Ascending aorta (tissue), 2 donors: ENCODE measurements around the gene ST8SIA5. TPM values are rescaled to one million over a fixed set of nuclear protein-coding genes. Genes with fewer than 3 reads are reported as not detected.

Experiments used
- DNase-seq, 2 donors: peaks; one replicate each; pipeline ENCODE4 v3.0.0-alpha.2; 2019; ENCODE audit warnings: low spot score in 2 of 2
- H3K27ac ChIP-seq, 2 donors: fragments of 200-600 bp; sonication (generic); one replicate each; pipeline ENCODE4 v1.5.1; 2016 to 2017; ENCODE audit warnings: mild to moderate bottlenecking in 1 of 2
- H3K27me3 ChIP-seq: fragments of 200-600 bp; sonication (generic); one replicate; pipeline ENCODE4 v1.5.1; 2017
- H3K36me3 ChIP-seq, 2 donors: fragments of 200-600 bp; sonication (generic); one replicate each; pipeline ENCODE4 v1.5.1; 2016
- H3K4me1 ChIP-seq, 2 donors: fragments of 200-600 bp; sonication (generic); one replicate each; pipeline ENCODE4 v1.5.1; 2016 to 2017; ENCODE audit warnings: mild to moderate bottlenecking in 1 of 2
- H3K4me3 ChIP-seq, 2 donors: fragments of 200-600 bp; sonication (generic); one replicate each; pipeline ENCODE4 v1.5.1; 2016 to 2017; ENCODE audit warnings: mild to moderate bottlenecking in 1 of 2
- H3K9me3 ChIP-seq, 2 donors: fragments of 200-600 bp; sonication (generic); one replicate each; pipeline ENCODE4 v1.5.1; 2016
- intact Hi-C: fragments of 100-400 bp; cut with DNase I; formaldehyde crosslinking; loops from one replicate; pipeline ENCODE4 v1.15.1; 2023
- total RNA-seq: library from RNA; depleted of rRNA; stranded (reverse); fragments of >200 nt; gene quantifications from one replicate; pipeline ENCODE4 v1.1.0, GENCODE V29; 2016
- TF ChIP-seq, protein P1 (sequence below), 3 experiments: fragments of 200-600 bp in 2 of 3; fragments of 450-650 bp in 1 of 3; sonication (generic) in 2 of 3; IDR thresholded peaks; one replicate each; pipeline ENCODE4 v1.5.1; 2016 to 2019; ENCODE audit warnings: antibody characterized with exemption in 3 of 3, mild to moderate bottlenecking in 1 of 3, moderate library complexity in 1 of 3

Gene ST8SIA5
- total RNA-seq, 1 donor from 2014 or later, result 0.11 TPM

DNA sequence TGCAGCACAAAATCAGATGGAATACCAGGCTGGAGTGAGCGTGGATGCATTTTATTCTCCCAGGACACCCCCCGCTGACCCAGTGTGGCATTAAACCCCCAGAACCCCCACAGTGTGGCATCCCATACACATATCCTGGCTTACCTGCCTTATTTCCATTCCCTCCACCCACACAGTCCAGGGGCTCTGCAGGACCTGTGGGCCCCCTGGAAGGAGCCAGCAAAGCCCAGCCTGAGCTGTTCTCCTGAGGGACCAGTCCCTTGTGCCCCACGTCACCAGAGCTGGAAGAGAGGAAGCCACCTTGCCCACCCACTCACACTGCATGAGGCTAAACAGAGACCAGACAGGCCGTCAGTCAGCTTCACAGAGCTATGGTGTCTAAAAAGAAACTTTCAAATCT lies 20.1 kb downstream of the ST8SIA5 start:
- DNase-seq, result no peak
- intact Hi-C loops, result no loop called here
- TF ChIP-seq, protein P1, sequence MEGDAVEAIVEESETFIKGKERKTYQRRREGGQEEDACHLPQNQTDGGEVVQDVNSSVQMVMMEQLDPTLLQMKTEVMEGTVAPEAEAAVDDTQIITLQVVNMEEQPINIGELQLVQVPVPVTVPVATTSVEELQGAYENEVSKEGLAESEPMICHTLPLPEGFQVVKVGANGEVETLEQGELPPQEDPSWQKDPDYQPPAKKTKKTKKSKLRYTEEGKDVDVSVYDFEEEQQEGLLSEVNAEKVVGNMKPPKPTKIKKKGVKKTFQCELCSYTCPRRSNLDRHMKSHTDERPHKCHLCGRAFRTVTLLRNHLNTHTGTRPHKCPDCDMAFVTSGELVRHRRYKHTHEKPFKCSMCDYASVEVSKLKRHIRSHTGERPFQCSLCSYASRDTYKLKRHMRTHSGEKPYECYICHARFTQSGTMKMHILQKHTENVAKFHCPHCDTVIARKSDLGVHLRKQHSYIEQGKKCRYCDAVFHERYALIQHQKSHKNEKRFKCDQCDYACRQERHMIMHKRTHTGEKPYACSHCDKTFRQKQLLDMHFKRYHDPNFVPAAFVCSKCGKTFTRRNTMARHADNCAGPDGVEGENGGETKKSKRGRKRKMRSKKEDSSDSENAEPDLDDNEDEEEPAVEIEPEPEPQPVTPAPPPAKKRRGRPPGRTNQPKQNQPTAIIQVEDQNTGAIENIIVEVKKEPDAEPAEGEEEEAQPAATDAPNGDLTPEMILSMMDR (IDR thresholded peaks at IDR 0.05), result no peak
- Histone ChIP-seq H3K9me3 (peaks cover 0 to 3% of the 10 kb centered on the region in 2 donors), H3K4me3 (no peak overlapping the region), H3K36me3 (no peaks in the 10 kb centered on the region), H3K4me1 (no peaks in the 10 kb centered on the region), H3K27ac (no peak overlapping the region), H3K27me3 (no peaks in the 10 kb centered on the region)

DNA sequence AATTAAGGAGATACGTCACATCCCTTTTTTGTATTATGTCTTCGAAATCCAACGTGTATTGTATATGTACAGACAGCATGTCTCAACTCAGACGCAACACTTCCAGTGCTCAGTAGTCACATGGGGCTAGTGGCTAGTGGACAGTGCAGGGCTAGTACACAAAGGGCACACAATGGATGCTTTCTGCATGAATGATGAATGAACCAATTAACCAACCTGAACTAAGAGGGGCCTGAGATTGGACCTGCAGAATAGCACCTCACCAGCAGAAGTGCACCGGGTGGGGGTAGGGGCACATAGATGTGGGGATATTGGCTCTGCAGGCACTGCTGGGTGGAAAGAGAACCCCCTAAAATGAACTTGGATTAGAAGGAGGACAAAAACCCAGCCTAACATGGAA lies 20.7 kb downstream of the ST8SIA5 start:
- Histone ChIP-seq H3K4me3 (no peak overlapping the region), H3K27ac (no peak overlapping the region), H3K4me1 (no peaks in the 10 kb centered on the region), H3K27me3 (no peaks in the 10 kb centered on the region), H3K9me3 (peaks cover 0 to 3% of the 10 kb centered on the region in 2 donors), H3K36me3 (no peaks in the 10 kb centered on the region)
- TF ChIP-seq, protein P1 (IDR thresholded peaks at IDR 0.05), result no peak
- DNase-seq, result no peak
- intact Hi-C loops, result no loop called here

DNA sequence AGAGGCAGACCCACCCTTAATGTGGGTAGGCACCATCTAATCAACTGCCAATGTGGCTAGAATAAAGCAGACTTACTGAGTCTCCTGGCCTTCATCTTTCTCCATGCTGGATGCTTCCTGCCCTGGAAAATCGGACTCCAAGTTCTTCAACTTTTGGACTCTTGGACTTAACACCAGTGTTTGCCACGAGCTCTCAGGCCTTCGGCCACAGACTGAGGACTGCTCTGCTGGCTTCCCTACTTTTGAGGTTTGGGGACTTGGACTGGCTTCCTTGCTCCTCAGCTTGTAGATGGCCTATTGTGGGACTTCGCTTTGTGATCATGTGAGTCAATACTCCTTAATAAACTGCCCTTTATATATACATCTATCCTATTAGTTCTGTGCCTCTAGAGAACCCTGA lies 21.9 kb downstream of the ST8SIA5 start:
- intact Hi-C loops, result no loop called here
- Histone ChIP-seq H3K9me3 (peaks cover 5 to 7% of the 10 kb centered on the region in 2 donors), H3K27ac (no peak overlapping the region), H3K27me3 (no peaks in the 10 kb centered on the region), H3K36me3 (no peaks in the 10 kb centered on the region), H3K4me1 (no peaks in the 10 kb centered on the region), H3K4me3 (no peak overlapping the region)
- no peak for DNase-seq
- TF ChIP-seq, protein P1 (IDR thresholded peaks at IDR 0.05), result no peak

DNA sequence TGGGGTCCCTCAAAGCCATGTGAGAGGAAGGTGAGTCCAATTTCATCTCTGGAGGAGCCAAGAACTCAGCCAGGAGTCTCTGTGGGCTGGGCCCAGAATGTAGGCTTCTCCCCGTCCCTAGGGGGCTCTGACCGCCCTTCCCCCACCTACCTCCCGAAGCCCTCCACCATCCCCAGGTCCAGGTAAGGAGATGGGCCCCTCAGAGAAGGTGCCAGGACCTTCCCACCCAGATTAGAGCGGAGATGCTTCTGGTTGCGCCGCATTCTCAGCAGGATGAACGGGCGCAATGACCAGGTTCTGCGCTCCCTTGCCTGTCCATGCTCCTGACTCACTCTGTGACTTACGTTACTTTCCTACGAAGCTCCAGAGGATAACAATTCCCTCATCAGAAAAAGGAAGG lies 23.0 kb downstream of the ST8SIA5 start:
- Histone ChIP-seq H3K9me3 (peaks cover 7 to 12% of the 10 kb centered on the region in 2 donors), H3K36me3 (no peaks in the 10 kb centered on the region), H3K4me3 (no peak overlapping the region), H3K27me3 (no peaks in the 10 kb centered on the region), H3K4me1 (no peaks in the 10 kb centered on the region), H3K27ac (no peak overlapping the region)
- intact Hi-C loops, result no loop called here
- TF ChIP-seq, protein P1 (IDR thresholded peaks at IDR 0.05), result no peak
- DNase-seq, result no peak

DNA sequence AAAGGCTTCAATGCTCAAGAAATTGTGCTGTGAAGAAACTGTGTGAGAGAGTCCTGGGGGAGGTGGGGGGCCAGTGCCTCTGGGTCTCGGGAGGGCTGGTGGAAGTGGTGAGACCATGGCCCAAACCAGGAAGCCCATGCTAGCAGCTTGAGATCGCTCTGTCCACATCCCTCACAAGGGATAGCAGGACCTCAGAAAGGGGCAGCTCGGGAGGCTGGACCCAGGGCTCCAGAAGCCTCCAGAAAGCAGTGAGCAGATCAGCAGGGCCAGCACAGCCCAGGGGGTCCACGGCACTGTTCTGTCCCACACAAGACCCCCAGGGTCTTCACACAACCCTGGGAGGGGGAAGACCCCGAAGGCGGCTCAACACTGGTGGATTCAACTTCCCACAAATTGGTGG lies 24.1 kb downstream of the ST8SIA5 start:
- H3K27ac ChIP-seq, result no peak overlapping the region
- H3K4me1 ChIP-seq, result no peaks in the 10 kb centered on the region
- TF ChIP-seq, protein P1 (IDR thresholded peaks at IDR 0.05), result no peak
- H3K36me3 ChIP-seq, result no peaks in the 10 kb centered on the region
- peaks cover 7 to 12% of the 10 kb centered on the region in 2 donors for H3K9me3 ChIP-seq
- H3K27me3 ChIP-seq, result no peaks in the 10 kb centered on the region
- H3K4me3 ChIP-seq, result no peak overlapping the region
- intact Hi-C loops, result no loop called here
- DNase-seq, result no peak

DNA sequence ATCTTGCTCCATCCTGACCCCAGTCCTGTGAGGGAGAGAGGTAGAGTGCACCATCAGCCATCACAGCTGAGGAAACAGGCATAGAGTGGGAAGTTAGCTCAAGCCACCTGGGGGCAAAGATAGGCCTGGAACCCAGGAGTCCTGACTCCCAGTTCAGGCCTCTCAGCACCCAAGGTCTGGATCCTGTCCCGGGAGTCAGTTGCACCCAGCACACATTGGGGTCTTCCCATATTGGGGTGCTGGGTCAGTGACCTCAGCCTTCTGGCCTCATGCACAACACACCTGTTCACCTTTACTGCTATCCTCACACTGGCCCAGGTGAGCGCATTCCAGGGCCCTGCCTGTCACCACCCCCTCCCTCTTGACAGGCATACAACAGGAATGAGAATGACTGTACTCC lies 24.7 kb downstream of the ST8SIA5 start:
- Histone ChIP-seq H3K4me3 (no peak overlapping the region), H3K36me3 (no peaks in the 10 kb centered on the region), H3K27ac (no peak overlapping the region), H3K4me1 (no peaks in the 10 kb centered on the region), H3K9me3 (peaks cover 7 to 12% of the 10 kb centered on the region in 2 donors), H3K27me3 (no peaks in the 10 kb centered on the region)
- TF ChIP-seq, protein P1 (IDR thresholded peaks at IDR 0.05), result no peak
- DNase-seq, result no peak
- intact Hi-C loops, result no loop called here
